Measurements from ENCODE around the gene CDH4. TPM values are rescaled to one million over a fixed set of nuclear protein-coding genes. Genes with fewer than 3 reads are reported as not detected.
A peak's percentile ranks its signal among the peaks of the same experiment; 100 is the strongest.

CDH4 gene
- total and polyA plus RNA-seq, 4 donors = 5.8 to 24.1 (median 17.1) TPM

DNA sequence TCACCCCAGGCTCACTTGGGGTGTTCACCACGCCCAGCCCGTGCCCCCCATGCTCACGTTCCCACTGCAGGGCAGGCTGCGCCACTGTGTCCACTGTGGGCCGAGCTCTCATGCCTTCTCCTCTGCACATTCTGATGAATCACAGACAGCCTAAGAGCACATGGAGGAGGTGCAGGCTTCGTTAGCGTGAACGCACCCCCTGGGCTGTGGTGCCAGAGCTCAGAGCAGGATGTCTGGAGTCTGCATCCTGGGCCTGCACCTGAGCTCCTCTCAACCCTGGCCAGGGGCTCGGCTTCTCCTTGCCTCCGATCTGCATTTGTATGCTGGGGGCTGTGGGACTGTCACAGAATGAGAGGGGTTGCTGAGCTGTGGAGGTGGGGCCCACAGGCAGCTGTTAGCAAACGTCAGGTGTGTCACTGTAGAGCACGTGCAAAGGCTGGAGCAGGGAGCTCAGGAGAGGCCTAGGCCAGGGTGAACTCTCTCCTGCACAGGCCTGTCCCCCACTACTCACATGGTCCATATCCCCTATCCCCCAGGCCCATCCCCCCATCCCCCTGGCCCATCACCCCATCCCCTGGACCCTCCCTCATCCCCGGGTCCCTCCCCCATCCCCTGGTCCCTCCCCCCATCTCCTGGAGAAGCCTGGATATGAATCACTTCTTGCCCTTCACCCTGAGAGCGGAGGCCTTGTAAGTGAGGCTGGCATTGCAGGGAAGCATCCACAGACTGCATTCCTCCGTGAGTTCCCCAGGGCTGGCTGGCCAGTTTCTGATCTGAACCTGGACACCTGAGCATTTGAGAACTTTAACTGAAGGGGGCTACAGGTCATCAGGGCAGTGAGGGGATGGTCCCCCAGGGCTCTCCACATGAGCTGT is 504.1 kb downstream of the CDH4 start:
- no peak for DNase-seq (ENCODE audit: low read depth in 4 of 6, low spot score in 6 of 6)
- Histone ChIP-seq H3K4me1 (ENCODE audit: control insufficient read depth, insufficient read depth, low read length) (peaks cover 28% of the 10 kb centered on the region), H3K27me3 (ENCODE audit: control insufficient read depth, insufficient read depth, low read length) (no peaks in the 10 kb centered on the region), H3K27ac (ENCODE audit: low read depth, low read length) (no peak overlapping the region), H3K4me3 (ENCODE audit: low read depth, low read length) (no peak overlapping the region), H3K36me3 (ENCODE audit: control insufficient read depth, insufficient read depth, low read length) (peaks cover 10% of the 10 kb centered on the region), H3K9me3 (ENCODE audit: control insufficient read depth, insufficient read depth, low read length) (no peaks in the 10 kb centered on the region)
- WGBS (ENCODE audit: insufficient coverage) = 85% methylated on average over 13 of the region's 15 CpGs

DNA sequence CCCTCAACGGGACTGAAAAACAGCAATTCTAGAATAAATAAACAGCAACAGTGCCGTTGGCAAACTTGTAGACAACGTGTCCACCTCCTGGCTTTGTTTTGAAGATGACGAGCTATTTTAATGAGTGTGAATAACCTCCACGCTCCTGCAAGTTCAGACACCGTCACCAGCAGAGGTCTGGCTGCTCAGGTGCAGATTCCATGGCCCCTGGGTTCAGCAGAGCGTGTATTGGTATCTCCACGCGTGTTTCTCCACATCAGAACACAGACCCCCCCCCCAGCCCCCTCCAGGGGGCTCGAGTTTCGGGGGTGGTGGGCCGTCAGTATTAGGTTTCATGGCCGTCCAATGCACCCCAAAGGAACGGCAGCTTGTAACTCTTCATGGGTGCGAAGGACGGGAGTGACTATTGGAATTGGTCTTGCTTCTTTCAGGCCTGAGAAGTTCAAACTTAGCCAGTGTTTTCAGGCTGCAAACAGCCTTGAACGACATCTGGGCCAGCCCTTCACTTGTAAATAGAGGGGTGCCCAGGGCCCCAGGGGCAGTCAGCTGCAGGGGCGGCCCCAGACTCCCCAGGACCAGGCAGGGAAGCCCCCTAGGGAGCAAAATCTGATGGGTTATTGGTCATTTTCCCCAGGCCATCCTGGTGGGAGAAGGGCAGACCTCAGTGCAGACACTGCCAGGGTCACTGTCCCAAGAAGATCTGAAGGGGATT is 505.1 kb downstream of the CDH4 start:
- Histone ChIP-seq H3K36me3 (ENCODE audit: control insufficient read depth, insufficient read depth, low read length) (peaks cover 13% of the 10 kb centered on the region), H3K27me3 (ENCODE audit: control insufficient read depth, insufficient read depth, low read length) (no peaks in the 10 kb centered on the region), H3K4me1 (ENCODE audit: control insufficient read depth, insufficient read depth, low read length) (peaks cover 35% of the 10 kb centered on the region), H3K27ac (ENCODE audit: low read depth, low read length) (no peak overlapping the region), H3K9me3 (ENCODE audit: control insufficient read depth, insufficient read depth, low read length) (no peaks in the 10 kb centered on the region), H3K4me3 (ENCODE audit: low read depth, low read length) (no peak overlapping the region)
- WGBS (ENCODE audit: insufficient coverage) = 91% methylated on average over 7 of the region's 18 CpGs
- DNase-seq (ENCODE audit: low read depth in 4 of 6, low spot score in 6 of 6) = no peak

DNA sequence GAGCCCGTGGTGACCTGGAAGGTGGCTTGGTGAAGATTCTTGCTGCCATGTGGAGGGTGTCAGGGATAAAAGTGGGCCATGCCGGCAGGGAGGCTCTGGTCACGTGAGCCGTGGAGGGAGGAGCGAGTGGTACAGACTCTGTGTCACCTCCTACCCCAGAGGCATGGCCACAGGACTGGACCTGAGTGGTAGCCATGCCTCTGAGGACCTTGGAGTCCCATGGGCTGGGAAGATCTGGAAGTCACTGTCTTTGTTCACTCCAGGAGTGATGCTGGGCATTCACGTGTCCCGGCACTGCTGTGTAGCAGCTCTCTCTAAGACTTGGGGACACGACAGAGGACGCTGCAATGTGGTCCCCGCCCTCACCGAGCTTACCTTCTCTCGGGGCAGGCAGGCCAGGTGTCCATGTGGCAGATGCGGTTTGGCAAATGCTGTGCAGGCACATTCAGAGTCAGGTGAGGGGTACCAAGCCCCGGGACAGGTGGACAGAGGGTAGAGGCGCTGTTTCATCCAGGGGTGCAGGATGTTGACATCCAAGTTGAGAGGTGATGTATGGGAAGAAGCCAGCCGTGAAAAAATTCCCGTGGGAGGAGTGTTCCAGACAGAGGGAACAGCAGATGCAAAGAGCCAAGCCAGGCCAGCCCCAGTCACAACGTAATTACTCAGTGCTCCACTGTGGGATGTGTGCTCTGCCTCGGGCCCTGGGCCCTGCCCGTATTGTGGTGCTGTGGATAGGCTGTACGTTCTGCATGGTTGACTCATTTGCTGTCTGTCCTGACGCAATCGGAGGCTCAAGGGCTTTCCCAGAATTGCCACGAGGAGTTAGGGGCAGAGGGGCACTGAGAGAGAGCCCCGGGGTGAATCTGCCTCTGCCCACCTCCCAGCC is 505.9 kb downstream of the CDH4 start:
- Histone ChIP-seq H3K9me3 (ENCODE audit: control insufficient read depth, insufficient read depth, low read length) (no peaks in the 10 kb centered on the region), H3K4me1 (ENCODE audit: control insufficient read depth, insufficient read depth, low read length) (peaks cover 30% of the 10 kb centered on the region), H3K4me3 (ENCODE audit: low read depth, low read length) (no peak overlapping the region), H3K36me3 (ENCODE audit: control insufficient read depth, insufficient read depth, low read length) (peaks cover 13% of the 10 kb centered on the region), H3K27me3 (ENCODE audit: control insufficient read depth, insufficient read depth, low read length) (no peaks in the 10 kb centered on the region), H3K27ac (ENCODE audit: low read depth, low read length) (no peak overlapping the region)
- 93% methylated on average over 25 of the region's 25 CpGs for WGBS (ENCODE audit: insufficient coverage)
- DNase-seq (ENCODE audit: low read depth in 4 of 6, low spot score in 6 of 6) = no peak

DNA sequence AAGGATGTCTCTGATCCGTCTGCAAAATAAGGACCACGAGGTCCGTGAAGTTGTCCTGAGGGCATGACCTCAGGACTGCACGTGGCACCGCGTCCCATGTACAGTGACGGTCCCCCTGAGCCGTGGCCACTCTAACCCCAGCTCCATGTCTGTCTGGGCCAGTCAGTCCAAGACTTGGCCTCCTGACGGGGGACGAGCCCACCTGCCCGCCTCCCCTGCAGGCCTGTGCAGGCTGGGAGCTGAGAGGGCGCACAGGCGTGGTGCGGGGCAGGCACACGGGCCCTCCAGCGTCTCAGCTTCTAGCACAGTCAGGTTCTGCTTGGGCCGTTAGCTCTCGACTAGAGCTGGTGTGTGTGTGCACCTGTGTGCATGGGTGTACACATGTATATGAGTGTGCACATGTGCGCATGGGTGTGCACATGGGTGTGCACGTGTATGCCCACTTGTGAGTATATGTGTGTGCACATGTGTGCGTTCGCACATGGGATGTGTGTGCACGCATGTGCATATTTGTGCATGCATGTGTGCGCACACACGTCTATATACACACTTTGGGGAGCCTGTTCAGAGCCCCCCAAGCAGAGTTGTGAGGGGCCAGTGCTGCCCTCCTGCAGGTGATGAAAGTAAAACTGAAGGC is 506.6 kb downstream of the CDH4 start:
- DNase-seq (ENCODE audit: low read depth in 4 of 6, low spot score in 6 of 6) = no peak
- Histone ChIP-seq H3K9me3 (ENCODE audit: control insufficient read depth, insufficient read depth, low read length) (no peaks in the 10 kb centered on the region), H3K27me3 (ENCODE audit: control insufficient read depth, insufficient read depth, low read length) (no peaks in the 10 kb centered on the region), H3K4me1 (ENCODE audit: control insufficient read depth, insufficient read depth, low read length) (peaks cover 25% of the 10 kb centered on the region), H3K36me3 (ENCODE audit: control insufficient read depth, insufficient read depth, low read length) (peaks cover 13% of the 10 kb centered on the region), H3K27ac (ENCODE audit: low read depth, low read length) (no peak overlapping the region), H3K4me3 (ENCODE audit: low read depth, low read length) (no peak overlapping the region)
- WGBS (ENCODE audit: insufficient coverage) = 95% methylated on average over 23 of the region's 25 CpGs

DNA sequence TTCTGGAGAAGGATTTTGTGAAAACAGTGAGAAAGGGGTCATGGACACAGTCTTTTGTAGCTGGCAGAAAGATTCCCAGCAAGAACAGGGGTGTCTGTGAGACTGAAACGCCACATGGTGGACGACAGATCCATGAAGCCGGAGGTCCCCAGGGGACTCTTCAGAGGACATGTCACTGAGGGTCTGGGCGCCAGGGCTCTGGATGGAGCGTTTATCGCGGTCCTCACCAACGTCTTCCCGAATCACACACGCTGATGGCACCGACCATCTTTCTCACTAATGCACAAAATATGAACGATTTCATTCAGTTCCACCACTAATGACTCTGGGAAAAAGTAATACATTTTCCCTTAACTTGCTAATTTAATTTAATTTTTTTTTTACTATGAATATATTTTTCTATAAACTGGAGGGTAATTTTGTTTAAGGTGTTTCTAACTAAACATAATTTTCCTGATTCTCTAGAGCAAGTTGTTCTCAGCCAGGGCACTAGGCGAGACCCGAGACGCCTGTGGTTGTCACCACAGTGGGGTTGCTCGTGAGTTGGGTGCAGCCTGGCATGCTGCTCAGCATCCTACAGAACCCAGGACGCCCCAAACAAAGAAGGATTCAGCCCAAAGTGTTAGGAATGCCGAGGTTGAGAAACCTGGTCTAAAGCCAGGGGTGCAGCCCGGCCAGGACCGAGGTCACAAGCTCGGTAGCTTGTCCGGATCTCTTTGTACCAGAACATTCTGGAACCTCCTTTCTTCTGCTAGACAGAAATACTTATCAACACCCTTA is 507.4 kb downstream of the CDH4 start:
- Histone ChIP-seq H3K27ac (ENCODE audit: low read depth, low read length) (no peak overlapping the region), H3K4me1 (ENCODE audit: control insufficient read depth, insufficient read depth, low read length) (peaks cover 18% of the 10 kb centered on the region), H3K27me3 (ENCODE audit: control insufficient read depth, insufficient read depth, low read length) (no peaks in the 10 kb centered on the region), H3K36me3 (ENCODE audit: control insufficient read depth, insufficient read depth, low read length) (peaks cover 13% of the 10 kb centered on the region), H3K4me3 (ENCODE audit: low read depth, low read length) (no peak overlapping the region), H3K9me3 (ENCODE audit: control insufficient read depth, insufficient read depth, low read length) (no peaks in the 10 kb centered on the region)
- WGBS (ENCODE audit: insufficient coverage) = 89% methylated on average over 21 of the region's 22 CpGs
- no peak for DNase-seq (ENCODE audit: low read depth in 4 of 6, low spot score in 6 of 6)

DNA sequence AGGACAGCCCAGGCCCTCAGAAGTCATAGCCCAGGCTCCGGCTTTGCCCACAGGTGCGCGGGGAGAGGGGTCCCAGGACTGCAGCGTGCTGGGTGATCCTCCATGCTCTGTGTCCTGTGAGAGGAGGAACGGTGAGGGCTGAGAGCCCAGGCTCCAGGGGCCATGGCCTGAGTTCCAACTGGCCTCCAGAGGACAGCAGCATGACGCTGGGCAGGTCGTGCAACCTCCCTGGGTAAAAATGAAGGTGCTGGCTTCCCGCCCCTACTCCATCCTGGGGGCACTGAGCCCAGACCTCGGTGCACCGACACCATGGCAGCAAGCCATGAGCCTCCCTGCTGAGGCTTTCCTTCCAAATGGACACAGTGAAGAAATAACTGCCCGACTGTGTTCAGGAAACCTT is 508.3 kb downstream of the CDH4 start:
- Histone ChIP-seq H3K9me3 (ENCODE audit: control insufficient read depth, insufficient read depth, low read length) (no peaks in the 10 kb centered on the region), H3K4me3 (ENCODE audit: low read depth, low read length) (no peak overlapping the region), H3K27ac (ENCODE audit: low read depth, low read length) (no peak overlapping the region), H3K27me3 (ENCODE audit: control insufficient read depth, insufficient read depth, low read length) (no peaks in the 10 kb centered on the region), H3K4me1 (ENCODE audit: control insufficient read depth, insufficient read depth, low read length) (peaks cover 23% of the 10 kb centered on the region), H3K36me3 (ENCODE audit: control insufficient read depth, insufficient read depth, low read length) (peaks cover 10% of the 10 kb centered on the region)
- peak in 1 of 6 donors; percentile 31 for DNase-seq (ENCODE audit: low read depth in 4 of 6, low spot score in 6 of 6)
- 65% methylated on average over 7 of the region's 11 CpGs for WGBS (ENCODE audit: insufficient coverage)

DNA sequence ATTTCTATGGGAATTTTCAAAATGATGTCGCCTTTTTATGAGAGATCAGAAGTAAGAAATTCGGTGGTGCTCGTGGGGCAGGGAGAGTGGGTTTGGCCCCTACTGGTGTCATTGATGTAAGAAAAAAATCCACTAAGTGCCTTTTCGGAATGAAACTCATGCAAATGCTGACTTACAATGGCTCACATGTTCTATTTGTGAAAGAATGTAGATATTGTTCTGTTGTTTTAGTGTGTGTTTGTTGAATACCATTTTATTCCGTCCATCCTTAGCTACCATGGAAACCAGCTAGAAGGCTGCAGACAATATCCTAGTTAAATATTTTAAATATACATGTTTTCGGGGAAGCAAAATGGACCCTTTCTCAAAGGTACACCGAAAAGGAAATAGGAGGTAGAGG is 508.7 kb downstream of the CDH4 start:
- H3K4me3 ChIP-seq (ENCODE audit: low read depth, low read length) = no peak overlapping the region

DNA sequence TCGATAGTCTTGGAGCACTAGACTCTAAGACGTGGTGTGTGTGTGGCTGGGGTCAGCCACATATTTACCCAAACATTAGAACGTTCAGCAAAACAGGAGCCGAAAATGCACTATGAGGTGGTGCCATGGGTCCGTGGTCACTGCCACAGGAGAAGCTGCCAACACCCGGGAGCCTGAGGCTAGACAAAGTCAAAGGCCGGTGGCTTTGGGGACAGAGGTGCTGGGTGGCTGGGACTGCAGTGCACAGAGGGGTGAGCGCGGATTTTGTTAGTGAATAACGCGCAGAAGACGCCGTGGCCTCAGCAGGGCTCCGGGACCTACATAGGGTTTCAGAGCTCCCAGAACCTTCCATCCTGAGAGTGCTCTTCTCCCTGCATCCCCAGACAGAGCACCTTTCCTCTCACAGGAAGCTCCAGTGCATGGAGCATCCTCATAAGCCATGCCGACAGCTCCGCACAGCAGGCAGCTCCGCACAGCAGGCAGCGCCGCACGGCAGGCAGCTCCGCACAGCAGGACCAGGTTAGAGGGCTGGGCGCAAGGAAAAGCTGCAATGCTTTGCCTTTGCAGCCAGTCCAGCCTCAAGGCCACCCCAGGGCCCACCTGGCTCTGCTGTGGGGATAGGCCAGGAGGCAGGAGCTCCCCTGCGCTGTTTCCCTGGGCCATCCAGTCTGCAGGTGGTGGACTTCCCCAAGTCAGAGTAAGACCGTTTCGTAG is 509.5 kb downstream of the CDH4 start:
- WGBS (ENCODE audit: insufficient coverage) = 87% methylated on average over 20 of the region's 25 CpGs
- Histone ChIP-seq H3K36me3 (ENCODE audit: control insufficient read depth, insufficient read depth, low read length) (peaks cover 7% of the 10 kb centered on the region), H3K27me3 (ENCODE audit: control insufficient read depth, insufficient read depth, low read length) (no peaks in the 10 kb centered on the region), H3K9me3 (ENCODE audit: control insufficient read depth, insufficient read depth, low read length) (no peaks in the 10 kb centered on the region), H3K27ac (ENCODE audit: low read depth, low read length) (no peak overlapping the region), H3K4me3 (ENCODE audit: low read depth, low read length) (no peak overlapping the region), H3K4me1 (ENCODE audit: control insufficient read depth, insufficient read depth, low read length) (peaks cover 25% of the 10 kb centered on the region)
- no peak for DNase-seq (ENCODE audit: low read depth in 4 of 6, low spot score in 6 of 6)

More for the DNA sequence above, 508.7 kb downstream of the CDH4 start:
- no peak overlapping the region for H3K27ac ChIP-seq (ENCODE audit: low read depth, low read length)
- no peaks in the 10 kb centered on the region for H3K9me3 ChIP-seq (ENCODE audit: control insufficient read depth, insufficient read depth, low read length)
- peak in 1 of 6 donors; percentile 63 for DNase-seq (ENCODE audit: low read depth in 4 of 6, low spot score in 6 of 6)
- WGBS (ENCODE audit: insufficient coverage) = 63% methylated on average over 3 of the region's 7 CpGs
- H3K36me3 ChIP-seq (ENCODE audit: control insufficient read depth, insufficient read depth, low read length) = peaks cover 7% of the 10 kb centered on the region
- H3K4me1 ChIP-seq (ENCODE audit: control insufficient read depth, insufficient read depth, low read length) = peaks cover 25% of the 10 kb centered on the region
- H3K27me3 ChIP-seq (ENCODE audit: control insufficient read depth, insufficient read depth, low read length) = no peaks in the 10 kb centered on the region
